Stimulated activated CD4-positive, alpha-beta T cell treated with anti-CD3 and anti-CD28 coated beads, Interleukin-4, amount 100 ng/mL, for 24 hours (primary cell): ENCODE measurements around the gene BRI3.

ENCODE experiments used
- DNase-seq: peaks from one replicate; pipeline ENCODE4 v3.0.0-alpha.2; 2020

Gene BRI3

GRCh38 chr7:98252425-98253054 lies 28.9 kb upstream of the BRI3 start:
- DNase-seq, result no peak

- no peak for DNase-seq
Measured at GRCh38 chr7:98254516-98254915, 27.0 kb upstream of the BRI3 start.

GRCh38 chr7:98254951-98255610 lies 26.4 kb upstream of the BRI3 start:
- DNase-seq, result peak; percentile 22

GRCh38 chr7:98256431-98256830 lies 25.1 kb upstream of the BRI3 start:
- no peak for DNase-seq

- DNase-seq, result no peak
Measured at GRCh38 chr7:98257701-98258100, 23.8 kb upstream of the BRI3 start.

- no peak for DNase-seq
Measured at GRCh38 chr7:98265841-98266271, 15.6 kb upstream of the BRI3 start.

GRCh38 chr7:98266840-98267239 lies 14.6 kb upstream of the BRI3 start:
- no peak for DNase-seq

- DNase-seq, result no peak
Measured at GRCh38 chr7:98267303-98267702, 14.2 kb upstream of the BRI3 start.

GRCh38 chr7:98276241-98276761 lies 5.2 kb upstream of the BRI3 start:
- DNase-seq, result no peak

- DNase-seq, result no peak
Measured at GRCh38 chr7:98278408-98278807, 3.1 kb upstream of the BRI3 start.

GRCh38 chr7:98278936-98279335 lies 2.5 kb upstream of the BRI3 start:
- DNase-seq, result no peak

- no peak for DNase-seq
Measured at GRCh38 chr7:98280296-98280695, 1.2 kb upstream of the BRI3 start.

- peak; percentile 30 for DNase-seq
Measured at GRCh38 chr7:98281757-98282606, 496 bp downstream of the BRI3 start.

GRCh38 chr7:98282703-98283102 lies 1.2 kb downstream of the BRI3 start:
- DNase-seq, result no peak

GRCh38 chr7:98283127-98283886 lies 1.8 kb downstream of the BRI3 start:
- DNase-seq, result no peak

- DNase-seq, result no peak
Measured at GRCh38 chr7:98283887-98284222, 2.4 kb downstream of the BRI3 start.

- no peak for DNase-seq
Measured at GRCh38 chr7:98284335-98285036, 3.0 kb downstream of the BRI3 start.

GRCh38 chr7:98285157-98286092 lies 3.9 kb downstream of the BRI3 start:
- no peak for DNase-seq

GRCh38 chr7:98286093-98286539 lies 4.6 kb downstream of the BRI3 start:
- no peak for DNase-seq

GRCh38 chr7:98286701-98287485 lies 5.4 kb downstream of the BRI3 start:
- no peak for DNase-seq
